GM19193 (cell line): ENCODE data around the gene STK32C.

Experiments used
- POLR2A ChIP-seq: IDR thresholded peaks from 4 replicates; pipeline ENCODE4 v1.6.1; 2011; ENCODE audit not compliant: insufficient read depth, insufficient read length; ENCODE audit errors: extremely low read depth

Gene STK32C

GRCh38 chr10:132344386-132344785, 36.6 kb upstream of the STK32C start:
- no peak for TF ChIP-seq POLR2A

DNA sequence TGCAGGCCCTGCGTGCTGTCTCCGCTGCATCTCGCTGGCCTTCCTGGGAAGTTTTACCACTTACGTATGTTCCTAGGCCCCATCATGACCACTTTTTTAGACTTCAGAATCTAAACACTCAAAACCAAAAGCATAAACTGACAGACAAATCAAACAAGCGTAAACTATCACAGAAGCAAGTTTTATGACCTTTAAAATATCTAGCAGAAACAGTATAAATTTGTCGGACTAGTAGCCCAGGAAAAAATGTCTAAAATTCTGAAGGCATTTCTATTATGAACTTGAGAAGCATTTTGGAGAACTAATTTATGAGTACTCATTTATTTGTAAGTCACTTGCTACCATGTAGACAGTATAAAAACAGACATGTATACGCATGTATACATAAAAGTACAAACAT, 34.8 kb upstream of the STK32C start:
- TF ChIP-seq POLR2A, result no peak

- no peak for TF ChIP-seq POLR2A
Observed at GRCh38 chr10:132341781-132342180, 34.0 kb upstream of the STK32C start.

- no peak for TF ChIP-seq POLR2A
Observed at GRCh38 chr10:132341017-132341416, 33.3 kb upstream of the STK32C start.

- TF ChIP-seq POLR2A, result no peak
Observed at GRCh38 chr10:132339276-132339675, 31.5 kb upstream of the STK32C start.

DNA sequence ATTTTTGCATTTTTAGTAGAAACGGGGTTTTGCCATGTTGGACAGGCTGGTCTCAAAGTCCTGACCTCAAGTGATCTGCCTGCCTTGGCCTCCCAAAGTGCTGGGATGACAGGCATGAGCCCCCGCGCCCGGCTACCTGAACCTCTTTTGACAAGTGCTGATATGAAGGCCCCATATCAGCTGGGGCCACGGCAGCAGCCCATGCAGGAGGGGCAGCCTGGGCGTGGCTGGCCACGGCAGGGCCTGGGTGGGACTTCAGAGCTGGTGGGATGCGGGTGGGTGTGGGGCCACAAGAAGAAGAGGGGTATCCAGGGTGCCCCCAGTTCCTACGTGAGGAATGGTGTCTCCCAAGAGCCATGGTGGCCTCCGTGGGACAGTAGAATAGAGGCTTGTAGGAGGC, 31.1 kb upstream of the STK32C start:
- TF ChIP-seq POLR2A, result no peak

- peak; percentile 62 for TF ChIP-seq POLR2A
Observed at GRCh38 chr10:132336919-132337407, 29.2 kb upstream of the STK32C start.

- TF ChIP-seq POLR2A, result no peak
Observed at GRCh38 chr10:132336064-132336746, 28.5 kb upstream of the STK32C start.

DNA sequence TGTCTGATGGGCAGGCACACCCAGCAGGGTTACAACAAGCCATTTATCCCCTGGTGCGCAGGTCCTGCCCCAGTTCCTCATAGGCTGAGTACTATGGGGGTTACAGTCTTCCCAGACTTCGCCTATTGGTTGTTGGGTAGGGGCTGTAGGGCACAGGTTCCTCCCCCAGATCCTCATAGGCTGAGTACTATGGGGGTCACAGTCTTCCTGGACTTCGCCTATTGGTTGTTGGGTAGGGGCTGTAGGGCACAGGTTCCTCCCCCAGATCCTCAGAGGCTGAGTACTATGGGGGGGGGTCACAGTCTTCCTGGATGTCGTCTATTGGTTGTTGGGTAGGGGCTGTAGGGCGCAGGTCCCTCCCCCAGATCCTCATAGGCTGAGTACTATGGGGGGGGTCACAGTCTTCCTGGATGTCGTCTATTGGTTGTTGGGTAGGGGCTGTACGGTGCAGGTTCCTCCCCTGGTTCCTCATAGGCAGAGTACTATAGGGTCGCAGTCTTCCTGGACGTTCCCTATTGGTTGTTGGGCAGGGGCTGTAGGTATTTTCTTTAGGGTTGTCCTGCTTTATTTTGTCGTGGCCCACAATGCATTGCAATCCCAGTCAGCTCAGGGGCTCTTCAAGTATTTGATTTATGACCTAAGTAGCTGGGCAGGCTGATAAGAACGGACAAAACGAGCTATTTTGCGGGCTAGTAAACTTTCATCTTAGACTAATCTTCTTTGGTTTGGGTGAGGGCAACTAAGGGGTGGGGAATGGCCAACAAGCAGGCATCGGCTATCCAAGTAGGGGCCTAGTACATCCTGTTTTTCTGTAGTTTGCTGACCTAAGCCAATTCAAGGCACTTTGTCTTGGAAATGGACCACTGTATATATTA, 27.7 kb upstream of the STK32C start:
- peak; percentile 31 for TF ChIP-seq POLR2A

- no peak for TF ChIP-seq POLR2A
Observed at GRCh38 chr10:132334631-132335188, 27.0 kb upstream of the STK32C start.

GRCh38 chr10:132333386-132333785, 25.6 kb upstream of the STK32C start:
- TF ChIP-seq POLR2A, result no peak

DNA sequence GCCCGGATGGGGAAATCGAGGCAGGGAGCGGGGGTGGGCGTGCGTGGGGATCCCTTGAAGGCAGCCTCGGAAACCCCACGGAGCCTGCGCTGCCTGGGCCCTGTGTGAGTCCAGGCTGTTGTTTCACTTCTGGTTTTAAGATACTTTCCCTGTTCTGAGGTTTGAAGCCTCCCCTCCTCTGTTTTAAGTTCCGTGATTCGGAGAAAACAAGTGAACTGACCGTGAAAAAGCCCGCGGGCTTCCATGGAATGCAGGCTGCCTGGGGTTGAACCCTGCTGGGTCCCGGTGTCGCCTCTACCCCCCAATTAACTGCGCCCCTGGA, 24.6 kb upstream of the STK32C start:
- peak; percentile 15 for TF ChIP-seq POLR2A

DNA sequence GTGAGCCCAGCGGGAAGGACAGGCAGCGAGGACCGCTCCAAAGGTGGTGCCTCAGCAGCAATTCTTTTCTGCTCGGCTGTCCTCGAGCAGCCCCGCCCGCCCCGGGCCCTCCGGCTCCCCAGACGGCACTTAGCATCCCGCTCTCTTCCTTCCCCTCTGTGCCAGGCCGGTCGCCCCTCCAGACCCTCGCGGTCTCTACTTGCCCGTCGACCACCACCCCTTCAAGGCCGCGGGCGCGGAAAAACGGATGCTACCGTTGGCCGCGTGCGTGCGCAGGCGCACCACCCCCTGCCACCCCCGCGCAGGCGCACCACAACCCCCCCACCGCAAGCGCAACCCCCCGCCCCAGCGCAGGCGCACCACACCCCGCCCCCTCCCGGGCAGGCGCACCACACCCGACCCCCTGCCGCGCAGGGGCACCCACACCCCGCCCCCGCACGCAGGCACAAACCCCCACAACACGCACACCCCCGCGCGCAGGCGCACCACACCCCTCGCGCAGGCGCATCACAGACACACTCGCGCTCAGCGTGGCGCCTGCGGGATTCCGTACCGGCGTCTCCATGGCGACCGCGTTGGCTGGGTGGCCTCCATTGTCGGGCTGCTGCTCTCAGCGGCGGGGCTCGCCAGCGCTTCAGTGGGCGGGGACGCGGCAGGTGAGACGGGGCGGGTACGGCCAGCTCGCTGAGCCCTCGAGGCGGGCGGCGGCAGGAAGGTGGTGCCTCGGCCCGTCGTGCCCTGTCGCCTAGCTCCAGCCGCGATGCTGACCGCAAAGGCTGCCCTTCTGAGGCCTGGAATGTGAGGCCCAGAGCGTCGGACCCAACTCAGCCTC, 24.1 kb upstream of the STK32C start, which contains the start of gene LRRC27:
Gene LRRC27 (plus strand): TSS at position 593 of the 832 bp plus-strand sequence. CDS start 1,332 bp downstream, outside the sequence.
- TF ChIP-seq POLR2A, result peak; percentile 49

- TF ChIP-seq POLR2A, result no peak
Observed at GRCh38 chr10:132330486-132330833, 22.7 kb upstream of the STK32C start.
